Activated CD4-positive, alpha-beta T cell treated with anti-CD3 and anti-CD28 coated beads, Interleukin-2, amount 50 U/mL, for 4 hours (primary cell): Measurements from ENCODE around the gene XAGE2.
"Not testable (repeated sequence)": the region's sequence is repeated elsewhere in the genome, so short reads cannot be mapped to it uniquely, and the experiment has no call there.

ENCODE experiments used
- DNase-seq, 2 experiments: peaks; one replicate each; pipeline ENCODE4 v3.0.0-alpha.2; 2020

Gene XAGE2, protein sequence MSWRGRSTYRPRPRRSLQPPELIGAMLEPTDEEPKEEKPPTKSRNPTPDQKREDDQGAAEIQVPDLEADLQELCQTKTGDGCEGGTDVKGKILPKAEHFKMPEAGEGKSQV

DNA sequence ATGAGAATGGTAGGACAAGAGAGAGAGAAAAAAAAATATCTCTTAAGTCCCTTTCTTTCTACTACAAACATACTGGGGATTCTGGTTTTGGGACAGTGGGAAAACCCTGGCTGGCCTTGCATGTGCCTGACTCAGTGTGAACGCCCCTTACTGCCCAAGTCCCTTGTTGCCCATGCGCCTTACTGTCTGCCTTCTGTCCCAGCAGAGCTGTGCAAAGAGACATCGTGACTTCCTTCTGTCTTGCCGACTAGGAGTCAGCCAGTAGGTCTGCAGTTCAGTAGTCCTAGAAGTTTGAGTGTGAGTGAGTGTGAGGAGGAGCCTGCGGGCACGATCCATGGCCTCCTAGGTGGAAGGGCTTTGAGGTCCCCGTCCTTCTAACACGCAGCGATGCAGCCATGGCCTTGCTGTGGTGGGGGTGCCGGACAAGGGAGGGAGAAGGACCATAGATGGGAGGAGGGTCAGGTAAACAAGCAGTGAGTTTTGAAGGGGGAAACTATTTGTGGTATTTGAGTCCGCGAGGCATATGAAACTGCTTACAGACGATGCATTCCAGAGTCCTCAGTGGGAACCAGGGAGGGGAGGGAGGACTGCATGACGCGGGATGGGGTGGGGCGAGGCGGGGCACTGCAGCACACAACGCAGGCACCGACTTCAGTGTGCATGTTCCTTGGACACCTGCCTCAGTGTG is at the start of gene XAGE2:
TSS of gene XAGE2 (plus strand) at position 654 of the 688 bp plus-strand sequence. CDS start 994 bp downstream, outside the sequence.
- no peak for DNase-seq

DNA sequence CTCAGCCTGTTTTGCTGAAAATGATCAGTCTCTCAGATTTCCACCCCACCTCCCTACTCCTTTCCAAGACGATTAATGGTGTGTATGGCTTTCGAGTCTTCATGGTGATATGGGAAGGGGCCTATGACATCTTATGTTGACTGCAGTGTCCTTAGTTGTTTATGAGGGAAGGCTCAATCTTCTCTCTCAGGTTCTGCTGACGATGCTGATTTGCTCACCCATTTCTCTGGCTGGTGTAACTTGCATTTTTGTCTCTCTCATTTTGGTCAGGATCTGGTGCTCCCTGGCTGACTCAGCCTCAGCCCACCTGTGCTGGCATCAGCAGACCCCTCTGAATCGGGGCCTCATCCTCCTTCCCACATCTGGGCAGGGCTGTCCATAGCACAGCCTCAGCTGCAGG is 31.4 kb upstream of the XAGE2 start:
- DNase-seq: no peak

DNA sequence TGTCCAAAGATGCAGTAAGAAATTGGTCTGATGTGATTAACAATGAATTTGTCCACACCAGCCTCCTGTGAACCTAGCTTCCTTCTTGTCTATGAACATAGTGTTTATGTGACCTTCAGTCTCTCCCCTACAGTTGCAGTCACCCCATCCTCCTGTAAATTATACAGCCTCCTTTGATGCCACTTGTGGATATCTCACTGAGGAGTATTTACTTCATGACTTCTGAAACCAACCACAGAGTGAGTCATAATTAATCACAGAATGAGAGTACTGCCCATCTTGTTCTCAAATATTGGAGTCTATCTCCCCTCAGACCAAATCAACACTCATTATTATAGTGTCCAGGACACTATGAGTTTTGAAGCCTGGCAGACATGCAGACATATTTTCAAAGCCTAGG is 27.3 kb upstream of the XAGE2 start:
- DNase-seq: no peak

DNA sequence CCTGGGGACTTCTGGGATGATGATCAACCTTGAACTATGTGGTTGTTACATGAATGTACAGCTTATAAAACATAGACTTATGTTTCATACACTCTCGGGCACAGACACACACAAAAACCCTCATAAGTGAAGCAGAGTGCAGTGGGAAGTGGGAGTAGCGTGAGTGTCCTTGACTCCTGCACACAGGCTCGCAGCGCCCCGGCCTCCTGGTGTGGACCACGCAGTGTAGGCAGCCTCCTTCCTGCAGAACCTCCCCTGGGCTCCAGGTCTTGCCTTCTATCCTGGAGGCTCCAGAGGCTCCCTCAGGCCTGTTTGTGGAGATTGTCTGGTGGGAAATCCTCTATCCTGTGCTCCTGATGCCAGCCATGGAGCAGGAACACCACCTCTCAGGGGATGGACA is 25.7 kb upstream of the XAGE2 start:
- not testable (repeated sequence) for DNase-seq

GRCh38 chrX:52345402-52345801 is 23.4 kb upstream of the XAGE2 start:
- peak; percentile 7 to 15 for DNase-seq

DNA sequence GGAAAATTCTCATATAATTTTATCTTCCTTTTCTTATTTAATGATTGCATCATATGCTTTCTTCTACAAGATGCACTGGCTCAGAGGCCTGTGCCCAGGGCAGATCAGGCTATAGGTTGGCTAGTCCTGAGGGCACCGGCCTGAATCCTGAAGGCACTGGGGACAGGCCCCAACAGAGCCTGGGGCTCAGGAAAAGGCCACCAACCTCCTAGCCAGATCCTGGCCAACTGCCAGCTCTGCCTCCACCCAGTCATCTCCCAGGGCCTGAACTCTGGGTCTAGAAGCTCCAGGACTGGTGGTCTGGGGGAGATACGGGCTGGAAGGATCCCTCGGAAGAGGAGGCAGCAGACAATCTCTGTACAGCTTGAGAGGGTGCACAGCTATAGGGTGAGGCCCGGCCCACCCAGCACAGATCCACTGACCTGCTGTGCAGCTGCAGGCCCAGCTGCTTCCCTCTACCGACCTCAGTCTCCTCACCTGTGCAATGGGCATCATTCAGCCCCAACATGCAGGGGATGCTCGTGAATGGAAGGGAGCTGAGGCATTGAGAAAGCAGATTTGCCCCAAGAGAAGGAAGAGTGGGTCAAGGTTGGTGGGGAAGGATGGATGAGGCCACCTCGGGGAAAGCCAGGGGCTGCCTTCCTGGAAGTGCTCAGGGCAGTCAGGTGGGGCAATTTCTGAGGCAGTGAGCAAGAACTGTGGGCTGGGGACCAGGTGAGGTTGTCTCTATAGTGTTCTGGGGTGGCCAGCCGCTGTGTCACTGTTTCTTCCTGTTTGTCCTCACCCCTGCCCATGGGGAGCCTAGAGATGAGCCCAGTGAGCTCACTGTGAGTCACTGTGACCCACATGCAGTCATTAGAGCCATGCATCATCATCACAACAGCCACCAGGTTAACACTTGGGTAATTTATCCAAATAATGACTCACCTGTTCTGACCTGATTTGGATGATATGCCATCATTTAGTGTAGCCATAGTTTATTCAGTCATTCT is 22.4 kb upstream of the XAGE2 start:
- DNase-seq: no peak

GRCh38 chrX:52349681-52350080 is 19.1 kb upstream of the XAGE2 start:
- no peak for DNase-seq

GRCh38 chrX:52352551-52352950 is 16.3 kb upstream of the XAGE2 start:
- DNase-seq: no peak

- DNase-seq: no peak
Observed at GRCh38 chrX:52353838-52354237, 15.0 kb upstream of the XAGE2 start.

DNA sequence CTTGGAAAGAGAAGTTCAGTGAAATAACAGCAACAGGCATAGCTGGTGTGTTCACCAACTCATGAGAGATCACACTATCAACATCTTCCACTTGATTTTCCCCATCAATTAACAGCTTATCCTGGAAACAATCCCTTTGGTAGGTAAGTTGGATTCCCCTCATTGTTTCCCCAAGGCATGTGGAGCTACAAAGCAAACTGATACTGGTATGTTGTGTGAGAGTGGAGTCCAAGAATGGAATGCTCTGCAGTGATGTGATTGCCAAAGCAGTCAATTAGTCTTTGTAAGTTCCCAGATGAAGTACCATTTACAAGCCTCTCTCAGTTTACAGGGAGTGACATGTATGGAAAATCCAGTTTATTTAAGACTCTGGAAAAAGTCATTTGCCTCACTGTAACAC is 13.7 kb upstream of the XAGE2 start:
- DNase-seq: no peak

DNA sequence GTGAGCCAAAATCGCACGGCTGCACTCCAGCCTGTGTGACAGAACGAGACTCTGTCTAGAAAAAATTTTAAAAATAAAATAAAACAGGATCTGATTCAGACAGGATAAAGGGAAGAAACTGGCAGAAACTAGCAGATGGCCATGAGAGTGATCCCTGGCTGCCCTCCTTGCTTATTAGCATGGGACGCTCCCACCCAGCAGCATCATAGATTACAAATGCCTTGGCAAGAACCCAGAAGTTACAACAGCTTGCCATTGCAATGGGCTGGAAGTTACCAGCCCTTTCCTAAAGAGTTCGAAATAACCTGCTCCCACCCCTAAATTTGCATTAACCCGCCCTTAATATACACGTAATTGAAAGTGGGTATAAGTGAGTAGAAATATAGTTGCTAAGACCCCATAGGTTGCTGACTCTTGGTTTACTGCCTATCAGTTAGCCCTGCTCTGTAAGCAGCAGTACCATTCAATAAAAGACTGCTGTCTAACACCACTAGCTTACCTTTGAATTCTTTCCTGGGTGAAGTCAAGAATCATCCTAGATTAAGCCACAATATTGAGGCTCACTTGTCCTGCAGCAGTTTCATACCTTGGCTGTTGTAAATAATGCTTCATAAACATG is 9.1 kb upstream of the XAGE2 start:
- DNase-seq: no peak

DNA sequence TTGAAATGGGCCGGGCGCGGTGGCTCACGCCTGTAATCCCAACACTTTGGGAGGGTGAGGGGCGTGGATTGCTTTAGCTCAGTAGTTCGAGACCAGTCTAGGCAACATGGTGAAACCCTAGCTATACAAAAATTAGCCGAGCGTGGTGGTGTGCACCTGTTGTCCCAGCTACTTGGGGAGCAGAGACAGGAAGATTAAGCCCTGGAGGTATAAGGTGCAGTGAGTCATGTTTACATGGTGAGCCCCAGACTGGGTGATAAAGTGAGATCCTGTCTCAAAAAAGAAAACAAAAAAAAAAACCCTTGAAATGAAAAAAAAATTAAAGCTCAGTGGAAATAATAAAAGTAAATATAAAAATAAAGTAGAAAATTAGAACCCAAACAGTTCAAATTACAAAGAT is 6.9 kb upstream of the XAGE2 start:
- no peak for DNase-seq

GRCh38 chrX:52363247-52363883 is 5.5 kb upstream of the XAGE2 start:
- no peak for DNase-seq

GRCh38 chrX:52378870-52379269 is 10.0 kb downstream of the XAGE2 start:
- no peak for DNase-seq

DNA sequence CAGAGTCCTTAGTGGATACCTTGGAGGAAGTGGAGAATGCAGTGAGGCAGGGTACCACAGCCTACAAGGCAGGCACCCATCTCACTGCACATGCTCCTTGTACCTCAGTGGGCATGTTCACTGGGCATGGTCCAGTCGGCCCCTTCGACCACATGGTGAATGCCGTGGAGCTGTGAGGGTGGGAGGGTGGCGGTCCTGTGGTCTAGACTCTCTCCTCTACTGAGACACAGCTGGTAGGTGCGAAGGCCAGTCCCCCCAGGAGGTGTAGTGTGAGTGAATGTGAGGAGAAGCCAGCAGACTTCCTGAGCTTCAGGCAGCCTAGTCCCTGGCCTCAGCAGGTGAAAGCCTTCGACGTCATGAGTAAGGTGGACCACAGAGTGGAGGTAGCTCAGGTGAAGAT is 12.2 kb downstream of the XAGE2 start:
- DNase-seq: no peak

GRCh38 chrX:52410439-52411394 is 41.9 kb downstream of the XAGE2 start:
- no peak for DNase-seq

- DNase-seq: no peak
Observed at GRCh38 chrX:52415304-52415703, 46.5 kb downstream of the XAGE2 start.

DNA sequence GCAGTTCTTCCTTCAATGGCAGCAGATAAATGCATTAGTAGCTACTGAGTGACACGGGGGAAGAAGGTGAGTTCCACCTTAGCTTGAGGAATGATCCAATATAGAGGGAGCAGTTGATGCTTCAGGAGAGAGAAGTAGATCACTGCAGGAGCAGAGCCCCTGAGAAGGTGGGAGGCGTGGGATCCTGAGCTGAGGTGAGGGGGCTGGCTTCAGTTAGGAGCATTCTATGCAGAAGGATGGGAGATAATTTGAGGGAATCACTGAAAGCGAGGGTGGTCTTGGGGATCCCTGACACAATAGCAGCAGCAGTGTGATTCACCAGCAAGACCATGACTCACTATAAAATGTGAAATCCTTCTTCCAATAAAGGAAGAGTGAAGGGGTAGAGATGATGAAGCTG is 48.0 kb downstream of the XAGE2 start:
- DNase-seq: no peak

DNA sequence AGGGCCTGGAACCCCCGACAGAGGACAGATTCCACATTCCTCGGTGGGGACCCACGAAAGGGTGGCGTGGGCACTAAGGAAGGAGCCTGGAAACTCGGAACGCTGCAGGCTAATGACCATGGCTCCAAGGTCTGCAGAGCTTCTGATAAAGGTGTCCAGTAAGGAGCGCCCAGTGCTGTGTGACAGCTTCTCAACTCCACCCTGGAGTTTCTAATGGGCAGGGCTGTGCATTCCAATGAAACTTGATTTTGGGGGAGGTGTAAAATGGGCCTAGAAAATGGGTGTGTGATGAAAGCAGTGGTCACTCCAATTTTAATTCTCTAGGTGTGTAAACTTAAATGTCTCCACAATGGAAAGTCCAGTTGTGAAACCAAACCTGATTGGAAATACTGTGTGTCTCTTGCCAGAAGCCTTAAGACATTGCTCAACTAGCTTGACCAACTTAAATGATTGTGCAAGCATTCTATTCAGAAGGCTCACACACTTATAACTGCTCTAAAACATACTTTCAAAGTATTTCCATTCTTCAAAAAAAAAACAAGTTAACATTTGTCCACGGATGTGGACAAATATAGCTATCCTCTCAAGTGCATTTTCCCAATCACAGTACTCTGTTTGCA is 52.1 kb downstream of the XAGE2 start:
- DNase-seq: no peak

DNA sequence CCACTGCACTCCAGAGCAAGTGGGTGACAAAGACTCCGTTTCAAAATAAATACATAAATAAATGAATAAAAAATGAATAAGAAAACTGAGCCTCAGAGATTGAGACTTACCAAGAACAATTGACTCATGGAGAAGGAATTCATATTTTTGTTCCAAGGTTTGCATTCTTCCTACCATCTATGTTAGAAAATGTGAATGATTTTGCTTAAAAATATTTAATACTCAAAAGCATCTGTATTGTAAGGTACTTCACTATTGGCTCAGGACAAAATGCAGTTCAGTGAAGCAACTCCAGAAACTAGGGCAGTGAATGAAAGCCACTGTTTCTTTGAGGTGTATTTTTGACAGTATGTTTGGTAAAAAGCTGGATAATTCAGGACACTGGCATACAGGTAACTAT is 54.1 kb downstream of the XAGE2 start:
- no peak for DNase-seq

GRCh38 chrX:52424656-52425055 is 55.8 kb downstream of the XAGE2 start:
- DNase-seq: no peak
